Central memory CD8-positive, alpha-beta T cell (primary cell): Measurements from ENCODE around the gene COL27A1.
"Not testable (repeated sequence)": the region's sequence is repeated elsewhere in the genome, so short reads cannot be mapped to it uniquely, and the experiment has no call there.

Experiments used
- ATAC-seq: fragments of 150-1000 bp; cut with Tn5 transposase; replicated peaks from 2 replicates; pipeline ENCODE4 v1.10.0; 2022; ENCODE audit warnings: mild to moderate bottlenecking, moderate FRiP score, moderate number of reproducible peaks; ENCODE audit not compliant: poor library complexity, severe bottlenecking; ENCODE audit errors: extremely low read depth
- DNase-seq, 2 donors: peaks; one replicate each; pipeline ENCODE4 v3.0.0; 2021; ENCODE audit warnings: low spot score in 2 of 2
- H3K27ac Mint-ChIP-seq: one replicate; pipeline ENCODE4 v1.8.0; 2022; ENCODE audit warnings: low read depth, mild to moderate bottlenecking, moderate library complexity, mixed read lengths
- H3K27me3 Mint-ChIP-seq: one replicate; pipeline ENCODE4 v1.8.0; 2022; ENCODE audit warnings: mixed read lengths
- H3K36me3 Mint-ChIP-seq: one replicate; pipeline ENCODE4 v1.8.0; 2022; ENCODE audit warnings: mild to moderate bottlenecking, moderate library complexity, mixed read lengths; ENCODE audit not compliant: insufficient read depth
- H3K4me1 Mint-ChIP-seq: one replicate; pipeline ENCODE4 v1.8.0; 2022; ENCODE audit warnings: mixed read lengths
- H3K4me3 Mint-ChIP-seq: one replicate; pipeline ENCODE4 v1.8.0; 2022; ENCODE audit warnings: mild to moderate bottlenecking, moderate library complexity, mixed read lengths
- H3K9me3 Mint-ChIP-seq: one replicate; pipeline ENCODE4 v1.8.0; 2022; ENCODE audit warnings: mixed read lengths

COL27A1 gene

GRCh38 chr9:114314881-114315722 lies 159.8 kb downstream of the COL27A1 start:
- ATAC-seq (no peak), DNase-seq (no peak)
- H3K4me1 Mint-ChIP-seq, result no peaks in the 10 kb centered on the region
- H3K36me3 Mint-ChIP-seq, result no peaks in the 10 kb centered on the region
- H3K9me3 Mint-ChIP-seq, result no peaks in the 10 kb centered on the region
- H3K27me3 Mint-ChIP-seq, result peaks cover 20% of the 10 kb centered on the region
- H3K4me3 Mint-ChIP-seq, result no peak overlapping the region
- H3K27ac Mint-ChIP-seq, result no peak overlapping the region

GRCh38 chr9:114315723-114316363 lies 160.5 kb downstream of the COL27A1 start:
- Mint-ChIP-seq H3K27ac (no peak overlapping the region), H3K36me3 (no peaks in the 10 kb centered on the region), H3K4me1 (no peaks in the 10 kb centered on the region), H3K9me3 (no peaks in the 10 kb centered on the region), H3K27me3 (peaks cover 26% of the 10 kb centered on the region), H3K4me3 (no peak overlapping the region)
- ATAC-seq, result no peak
- DNase-seq, result no peak

- ATAC-seq, result no peak
- H3K36me3 Mint-ChIP-seq, result no peaks in the 10 kb centered on the region
- H3K4me3 Mint-ChIP-seq, result no peak overlapping the region
- no peak overlapping the region for H3K27ac Mint-ChIP-seq
- H3K9me3 Mint-ChIP-seq, result no peaks in the 10 kb centered on the region
- DNase-seq, result no peak
- peaks cover 26% of the 10 kb centered on the region for H3K27me3 Mint-ChIP-seq
- H3K4me1 Mint-ChIP-seq, result no peaks in the 10 kb centered on the region
These were observed 161.4 kb downstream of the COL27A1 start for GRCh38 chr9:114316605-114317230.

- H3K4me1 Mint-ChIP-seq, result no peaks in the 10 kb centered on the region
- no peak for ATAC-seq
- H3K27me3 Mint-ChIP-seq, result peaks cover 26% of the 10 kb centered on the region
- DNase-seq, result no peak
- H3K4me3 Mint-ChIP-seq, result no peak overlapping the region
- H3K36me3 Mint-ChIP-seq, result no peaks in the 10 kb centered on the region
- H3K27ac Mint-ChIP-seq, result no peak overlapping the region
- H3K9me3 Mint-ChIP-seq, result no peaks in the 10 kb centered on the region
These were observed 162.5 kb downstream of the COL27A1 start for GRCh38 chr9:114317665-114318357.

GRCh38 chr9:114318416-114318815 lies 163.1 kb downstream of the COL27A1 start:
- H3K9me3 Mint-ChIP-seq, result no peaks in the 10 kb centered on the region
- no peak overlapping the region for H3K4me3 Mint-ChIP-seq
- ATAC-seq (no peak), DNase-seq (no peak)
- no peaks in the 10 kb centered on the region for H3K36me3 Mint-ChIP-seq
- peaks cover 26% of the 10 kb centered on the region for H3K27me3 Mint-ChIP-seq
- no peak overlapping the region for H3K27ac Mint-ChIP-seq
- H3K4me1 Mint-ChIP-seq, result no peaks in the 10 kb centered on the region

- H3K4me1 Mint-ChIP-seq, result no peaks in the 10 kb centered on the region
- no peak for ATAC-seq
- H3K36me3 Mint-ChIP-seq, result no peaks in the 10 kb centered on the region
- H3K27me3 Mint-ChIP-seq, result peaks cover 26% of the 10 kb centered on the region
- no peaks in the 10 kb centered on the region for H3K9me3 Mint-ChIP-seq
- DNase-seq, result no peak
- no peak overlapping the region for H3K4me3 Mint-ChIP-seq
- H3K27ac Mint-ChIP-seq, result no peak overlapping the region
These were observed 163.8 kb downstream of the COL27A1 start for GRCh38 chr9:114319147-114319546.

- not testable (repeated sequence) for H3K27ac Mint-ChIP-seq, DNase-seq, H3K4me1 Mint-ChIP-seq, H3K4me3 Mint-ChIP-seq, H3K9me3 Mint-ChIP-seq, ATAC-seq, H3K36me3 Mint-ChIP-seq
- peaks cover 26% of the 10 kb centered on the region for H3K27me3 Mint-ChIP-seq
These were observed 165.4 kb downstream of the COL27A1 start for GRCh38 chr9:114320710-114321109.

- no peak for DNase-seq
- Mint-ChIP-seq H3K27ac (no peak overlapping the region), H3K4me1 (no peaks in the 10 kb centered on the region), H3K4me3 (no peak overlapping the region), H3K9me3 (no peaks in the 10 kb centered on the region), H3K36me3 (no peaks in the 10 kb centered on the region), H3K27me3 (peaks cover 26% of the 10 kb centered on the region)
- no peak for ATAC-seq
These were observed 166.4 kb downstream of the COL27A1 start for GRCh38 chr9:114321759-114322158.

- H3K4me3 Mint-ChIP-seq, H3K36me3 Mint-ChIP-seq, H3K27ac Mint-ChIP-seq, ATAC-seq, H3K4me1 Mint-ChIP-seq, DNase-seq, H3K9me3 Mint-ChIP-seq: not testable (repeated sequence)
- peaks cover 26% of the 10 kb centered on the region for H3K27me3 Mint-ChIP-seq
These were observed 167.0 kb downstream of the COL27A1 start for GRCh38 chr9:114322160-114322818.

- DNase-seq, H3K4me1 Mint-ChIP-seq, H3K4me3 Mint-ChIP-seq, H3K36me3 Mint-ChIP-seq, H3K27ac Mint-ChIP-seq, H3K9me3 Mint-ChIP-seq, ATAC-seq: not testable (repeated sequence)
- H3K27me3 Mint-ChIP-seq, result peaks cover 26% of the 10 kb centered on the region
These were observed 167.6 kb downstream of the COL27A1 start, which contains the start of gene ORM1 for GRCh38 chr9:114322831-114323531. ORM1 (plus strand) TSS chr9:114323098; CDS start chr9:114323134, 36 bp downstream.

- not testable (repeated sequence) for H3K4me1 Mint-ChIP-seq, H3K9me3 Mint-ChIP-seq, H3K36me3 Mint-ChIP-seq, H3K27ac Mint-ChIP-seq, DNase-seq, ATAC-seq, H3K4me3 Mint-ChIP-seq
- peaks cover 19% of the 10 kb centered on the region for H3K27me3 Mint-ChIP-seq
These were observed 168.5 kb downstream of the COL27A1 start for GRCh38 chr9:114323849-114324248.
